Parathyroid adenoma (tissue), 2 donors: Measurements from ENCODE around the gene DLG1.
A peak's percentile ranks its signal among the peaks of the same experiment; 100 is the strongest.

ENCODE experiments used
- H2AFZ ChIP-seq: fragments of 300-600 bp; sonication (generic); one replicate; pipeline ENCODE4 v1.7.0; 2017; ENCODE audit warnings: antibody characterized with exemption, mild to moderate bottlenecking
- H3K27ac ChIP-seq: fragments of 300-600 bp; sonication (generic); one replicate; pipeline ENCODE4 v1.7.0; 2017
- H3K27me3 ChIP-seq: fragments of 300-600 bp; sonication (generic); one replicate; pipeline ENCODE4 v1.7.0; 2017; ENCODE audit warnings: low read length; ENCODE audit not compliant: control insufficient read depth, insufficient read depth
- H3K36me3 ChIP-seq: fragments of 300-600 bp; sonication (generic); one replicate; pipeline ENCODE4 v1.7.0; 2017; ENCODE audit warnings: low read length; ENCODE audit not compliant: control insufficient read depth, insufficient read depth
- H3K4me1 ChIP-seq: fragments of 300-600 bp; sonication (generic); one replicate; pipeline ENCODE4 v1.7.0; 2017; ENCODE audit warnings: control low read depth
- H3K4me2 ChIP-seq: fragments of 300-600 bp; sonication (generic); one replicate; pipeline ENCODE4 v1.7.0; 2017; ENCODE audit warnings: low read length
- H3K4me3 ChIP-seq: fragments of 300-600 bp; sonication (generic); one replicate; pipeline ENCODE4 v1.7.0; 2017; ENCODE audit warnings: low read depth, low read length
- H3K79me2 ChIP-seq: fragments of 300-600 bp; sonication (generic); one replicate; pipeline ENCODE4 v1.7.0; 2017; ENCODE audit warnings: control low read depth
- H3K9ac ChIP-seq: fragments of 300-600 bp; sonication (generic); one replicate; pipeline ENCODE4 v1.7.0; 2017; ENCODE audit warnings: mild to moderate bottlenecking
- H3K9me3 ChIP-seq: fragments of 300-600 bp; sonication (generic); one replicate; pipeline ENCODE4 v1.7.0; 2017; ENCODE audit warnings: low read length; ENCODE audit not compliant: control insufficient read depth
- CTCF ChIP-seq: fragments of 300-600 bp; sonication (generic); IDR thresholded peaks from one replicate; pipeline ENCODE4 v1.7.0; 2017; ENCODE audit warnings: antibody characterized with exemption, mild to moderate bottlenecking
- donor health status: primary hyperparathyroidism.

Gene DLG1

GRCh38 chr3:197031315-197032285, 266.8 kb downstream of the DLG1 start:
- Histone ChIP-seq H3K27me3 (no peaks in the 10 kb centered on the region), H3K9me3 (no peaks in the 10 kb centered on the region), H3K4me1 (peaks cover 9% of the 10 kb centered on the region), H3K4me2 (no peak overlapping the region), H2AFZ (peak overlapping the region; percentile 41), H3K79me2 (no peaks in the 10 kb centered on the region), H3K27ac (no peak overlapping the region), H3K4me3 (no peak overlapping the region), H3K9ac (no peak overlapping the region), H3K36me3 (no peaks in the 10 kb centered on the region)
- no peak for TF ChIP-seq CTCF

GRCh38 chr3:197030379-197031314, 267.8 kb downstream of the DLG1 start:
- Histone ChIP-seq H3K9me3 (no peaks in the 10 kb centered on the region), H3K27ac (no peak overlapping the region), H3K9ac (no peak overlapping the region), H3K36me3 (no peaks in the 10 kb centered on the region), H2AFZ (no peak overlapping the region), H3K4me3 (no peak overlapping the region), H3K27me3 (no peaks in the 10 kb centered on the region), H3K4me2 (no peak overlapping the region), H3K79me2 (no peaks in the 10 kb centered on the region), H3K4me1 (peaks cover 9% of the 10 kb centered on the region)
- no peak for TF ChIP-seq CTCF

- H3K9ac ChIP-seq, result peak within 1 kb of the TSS; percentile 63
- no peaks in the 10 kb centered on the region for H3K27me3 ChIP-seq
- no peaks in the 10 kb centered on the region for H3K79me2 ChIP-seq
- H3K36me3 ChIP-seq, result no peaks in the 10 kb centered on the region
- peak within 1 kb of the TSS; percentile 94 for H2AFZ ChIP-seq
- peak; percentile 88 for TF ChIP-seq CTCF
- peak within 1 kb of the TSS; percentile 63 for H3K4me2 ChIP-seq
- H3K4me3 ChIP-seq, result peak within 1 kb of the TSS; percentile 46
- H3K4me1 ChIP-seq, result peaks cover 9% of the 10 kb centered on the region
- no peaks in the 10 kb centered on the region for H3K9me3 ChIP-seq
- no peak within 1 kb of the TSS for H3K27ac ChIP-seq
These were observed 268.8 kb downstream of the DLG1 start, which contains the start of gene MELTF for GRCh38 chr3:197029511-197030167. Gene MELTF (minus strand): TSS chr3:197029817. CDS start chr3:197029702, 115 bp downstream.

- peaks cover 9% of the 10 kb centered on the region for H3K4me1 ChIP-seq
- no peaks in the 10 kb centered on the region for H3K9me3 ChIP-seq
- no peaks in the 10 kb centered on the region for H3K27me3 ChIP-seq
- H3K4me2 ChIP-seq, result peak overlapping the region; percentile 63
- H3K4me3 ChIP-seq, result peak overlapping the region; percentile 46
- H3K9ac ChIP-seq, result peak overlapping the region; percentile 63
- H3K36me3 ChIP-seq, result no peaks in the 10 kb centered on the region
- no peak overlapping the region for H3K27ac ChIP-seq
- no peaks in the 10 kb centered on the region for H3K79me2 ChIP-seq
- no peak for TF ChIP-seq CTCF
- H2AFZ ChIP-seq, result peak overlapping the region; percentile 94
These were observed 269.5 kb downstream of the DLG1 start for GRCh38 chr3:197028728-197029510.
